ENCODE measurements around the gene RSF1. TPM values are rescaled to one million over a fixed set of nuclear protein-coding genes. Genes with fewer than 3 reads are reported as not detected.

The RSF1 gene
- polyA plus RNA-seq, 1 donor (not counting 4 experiments of a cell fraction or from before 2014, with no cell fraction given), result 20.9 TPM

DNA sequence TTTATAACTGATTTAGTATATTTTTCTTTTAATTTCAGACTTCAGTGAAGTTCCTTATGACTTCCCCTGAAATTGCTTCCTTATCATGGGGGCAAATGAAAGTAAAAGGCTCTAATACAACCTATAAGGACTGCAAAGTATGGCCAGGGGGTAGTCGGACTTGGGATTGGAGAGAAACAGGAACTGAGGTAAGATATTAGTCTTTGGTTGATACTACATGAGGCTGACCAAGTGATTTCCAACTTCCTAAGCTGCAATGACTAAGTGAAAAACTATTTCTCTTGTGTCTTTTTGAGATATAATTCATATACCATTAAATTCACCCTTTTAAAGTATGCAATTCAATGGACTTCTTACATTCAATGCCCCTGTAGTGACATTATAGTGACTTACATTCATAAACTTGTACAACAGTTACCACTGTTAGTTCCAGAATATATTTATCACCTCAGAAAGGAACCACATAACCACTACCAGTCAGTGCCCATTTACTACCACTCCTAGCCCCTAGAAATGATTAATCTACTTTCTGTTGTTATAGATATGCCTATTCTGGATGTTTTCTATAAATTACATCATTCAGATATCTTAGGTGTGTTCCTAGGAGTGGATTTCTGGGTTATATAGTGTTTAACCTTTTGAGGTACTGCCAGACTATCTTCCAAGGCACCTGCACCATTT is 22.1 kb upstream of the RSF1 start:
- Histone ChIP-seq H2AFZ (ENCODE audit: control insufficient read depth, low read length) (no peak overlapping the region), H3K27ac (ENCODE audit: control insufficient read depth, insufficient read depth, low read length) (no peak overlapping the region), H3K27me3 (ENCODE audit: control insufficient read depth, extremely low read depth, insufficient read depth, low read length) (no peaks in the 10 kb centered on the region), H3K9me3 (ENCODE audit: control insufficient read depth, low read depth, low read length) (no peaks in the 10 kb centered on the region), H4K20me1 (ENCODE audit: control insufficient read depth, extremely low read depth, insufficient read depth, low read length) (no peaks in the 10 kb centered on the region), H3K4me1 (ENCODE audit: control insufficient read depth, extremely low read depth, insufficient read depth, low read length) (no peaks in the 10 kb centered on the region), H3K9me1 (ENCODE audit: control insufficient read depth, extremely low read depth, insufficient read depth, low read length) (no peaks in the 10 kb centered on the region), H3K9ac (ENCODE audit: control insufficient read depth, extremely low read depth, insufficient read depth, low read length) (no peak overlapping the region), H3K4me2 (ENCODE audit: control insufficient read depth, extremely low read depth, insufficient read depth, low read depth, low read length) (no peak overlapping the region), H3K79me2 (ENCODE audit: control insufficient read depth, insufficient read depth, low read length) (no peaks in the 10 kb centered on the region), H3K36me3 (ENCODE audit: control insufficient read depth in 2 of 2, extremely low read depth in 1 of 2, insufficient read depth in 2 of 2, low read length in 2 of 2) (peaks cover 0 to 2% of the 10 kb centered on the region in 2 experiments), H3K4me3 (ENCODE audit: control insufficient read depth in 2 of 3, extremely low read depth in 1 of 3, insufficient read depth in 2 of 3, low read depth in 1 of 3, low read length in 3 of 3) (no peak overlapping the region)
- TF ChIP-seq, protein P1, sequence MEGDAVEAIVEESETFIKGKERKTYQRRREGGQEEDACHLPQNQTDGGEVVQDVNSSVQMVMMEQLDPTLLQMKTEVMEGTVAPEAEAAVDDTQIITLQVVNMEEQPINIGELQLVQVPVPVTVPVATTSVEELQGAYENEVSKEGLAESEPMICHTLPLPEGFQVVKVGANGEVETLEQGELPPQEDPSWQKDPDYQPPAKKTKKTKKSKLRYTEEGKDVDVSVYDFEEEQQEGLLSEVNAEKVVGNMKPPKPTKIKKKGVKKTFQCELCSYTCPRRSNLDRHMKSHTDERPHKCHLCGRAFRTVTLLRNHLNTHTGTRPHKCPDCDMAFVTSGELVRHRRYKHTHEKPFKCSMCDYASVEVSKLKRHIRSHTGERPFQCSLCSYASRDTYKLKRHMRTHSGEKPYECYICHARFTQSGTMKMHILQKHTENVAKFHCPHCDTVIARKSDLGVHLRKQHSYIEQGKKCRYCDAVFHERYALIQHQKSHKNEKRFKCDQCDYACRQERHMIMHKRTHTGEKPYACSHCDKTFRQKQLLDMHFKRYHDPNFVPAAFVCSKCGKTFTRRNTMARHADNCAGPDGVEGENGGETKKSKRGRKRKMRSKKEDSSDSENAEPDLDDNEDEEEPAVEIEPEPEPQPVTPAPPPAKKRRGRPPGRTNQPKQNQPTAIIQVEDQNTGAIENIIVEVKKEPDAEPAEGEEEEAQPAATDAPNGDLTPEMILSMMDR (optimal IDR thresholded peaks at IDR 0.05 in 1 of 3, IDR thresholded peaks at IDR 0.05 in 1 of 3, conservative IDR thresholded peaks at IDR 0.05 in 1 of 3; ENCODE audit: extremely low read depth in 1 of 3, insufficient read depth in 2 of 3, low read length in 3 of 3), result no peak
- TF ChIP-seq EZH2 (IDR thresholded peaks at IDR 0.05; ENCODE audit: low read length), result no peak
- FAIRE-seq (no peak), DNase-seq (ENCODE audit: low read depth, low spot score) (no peak)
- dilution Hi-C loops (cut with MboI; ENCODE audit: extremely low pct_ligation_motif_present, low sequenced_read_pairs), result no loop called here

DNA sequence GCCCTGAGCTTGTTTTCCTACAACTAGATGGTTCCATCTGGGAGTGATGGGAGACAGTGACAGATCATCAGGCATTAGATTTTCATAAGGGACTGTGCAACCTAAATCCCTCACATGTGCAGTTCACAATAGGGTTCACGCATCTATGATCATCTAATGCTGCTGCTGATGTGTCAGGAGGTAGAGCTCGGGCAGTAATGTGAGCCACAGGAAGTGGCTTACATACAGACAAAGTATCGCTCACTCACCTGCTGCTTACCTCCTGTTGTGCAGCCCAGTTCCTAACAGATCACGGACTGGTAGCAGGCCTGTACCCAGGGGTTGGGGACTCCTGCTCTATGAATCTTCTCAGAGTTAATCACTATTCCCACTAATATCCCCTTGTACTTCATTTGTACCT is 12.8 kb upstream of the RSF1 start:
- Histone ChIP-seq H3K9ac (ENCODE audit: control insufficient read depth, extremely low read depth, insufficient read depth, low read length) (no peak overlapping the region), H3K9me3 (ENCODE audit: control insufficient read depth, low read depth, low read length) (no peaks in the 10 kb centered on the region), H3K9me1 (ENCODE audit: control insufficient read depth, extremely low read depth, insufficient read depth, low read length) (no peaks in the 10 kb centered on the region), H3K4me3 (ENCODE audit: control insufficient read depth in 2 of 3, extremely low read depth in 1 of 3, insufficient read depth in 2 of 3, low read depth in 1 of 3, low read length in 3 of 3) (no peak overlapping the region), H3K36me3 (ENCODE audit: control insufficient read depth in 2 of 2, extremely low read depth in 1 of 2, insufficient read depth in 2 of 2, low read length in 2 of 2) (no peaks in the 10 kb centered on the region), H3K79me2 (ENCODE audit: control insufficient read depth, insufficient read depth, low read length) (no peaks in the 10 kb centered on the region), H2AFZ (ENCODE audit: control insufficient read depth, low read length) (no peak overlapping the region), H3K4me2 (ENCODE audit: control insufficient read depth, extremely low read depth, insufficient read depth, low read depth, low read length) (no peak overlapping the region), H3K27ac (ENCODE audit: control insufficient read depth, insufficient read depth, low read length) (no peak overlapping the region), H4K20me1 (ENCODE audit: control insufficient read depth, extremely low read depth, insufficient read depth, low read length) (no peaks in the 10 kb centered on the region), H3K27me3 (ENCODE audit: control insufficient read depth, extremely low read depth, insufficient read depth, low read length) (no peaks in the 10 kb centered on the region), H3K4me1 (ENCODE audit: control insufficient read depth, extremely low read depth, insufficient read depth, low read length) (no peaks in the 10 kb centered on the region)
- TF ChIP-seq, protein P1 (optimal IDR thresholded peaks at IDR 0.05 in 1 of 3, IDR thresholded peaks at IDR 0.05 in 1 of 3, conservative IDR thresholded peaks at IDR 0.05 in 1 of 3; ENCODE audit: extremely low read depth in 1 of 3, insufficient read depth in 2 of 3, low read length in 3 of 3), result no peak
- TF ChIP-seq EZH2 (IDR thresholded peaks at IDR 0.05; ENCODE audit: low read length), result no peak
- dilution Hi-C loops (cut with MboI; ENCODE audit: extremely low pct_ligation_motif_present, low sequenced_read_pairs), result no loop called here
- DNase-seq (ENCODE audit: low read depth, low spot score) (no peak), FAIRE-seq (no peak)
